Neural cell (in vitro differentiated cells): ENCODE measurements around the gene APBB2. TPM values are rescaled to one million over a fixed set of nuclear protein-coding genes. Genes with fewer than 3 reads are reported as not detected.

Experiments used
- H2AFZ ChIP-seq: fragments of 200-600, 300-800 bp; sonication (generic), shearing (Covaris generic); 2 replicates; pipeline ENCODE4 v1.6.0; 2014; ENCODE audit warnings: low read depth, mild to moderate bottlenecking, antibody characterized with exemption, low read length, moderate library complexity
- H3F3A ChIP-seq: fragments of 200-600 bp; shearing (Covaris generic); 2 replicates; pipeline ENCODE4 v1.6.1; 2016; ENCODE audit warnings: mild to moderate bottlenecking, moderate library complexity, mixed read lengths, antibody characterized with exemption, low read length; ENCODE audit not compliant: insufficient read depth, poor library complexity, severe bottlenecking
- H3K27ac ChIP-seq: fragments of 200-600, 300-800 bp; sonication (generic), shearing (Covaris generic); 2 replicates; pipeline ENCODE4 v1.5.1; 2014; ENCODE audit warnings: mild to moderate bottlenecking, low read length, moderate library complexity
- H3K27me3 ChIP-seq: fragments of 300-800, 200-600 bp; sonication (generic), shearing (Covaris generic); 2 replicates; pipeline ENCODE4 v1.6.0; 2014; ENCODE audit warnings: mild to moderate bottlenecking, low read depth, low read length, moderate library complexity; ENCODE audit not compliant: insufficient read depth
- H3K36me3 ChIP-seq: fragments of 300-800, 200-600 bp; sonication (generic), shearing (Covaris generic); 2 replicates; pipeline ENCODE4 v1.5.1; 2014; ENCODE audit warnings: mild to moderate bottlenecking, antibody characterized with exemption, low read length, moderate library complexity; ENCODE audit not compliant: insufficient read depth
- H3K4me2 ChIP-seq: fragments of 300-800, 200-600 bp; sonication (generic), shearing (Covaris generic); 2 replicates; pipeline ENCODE4 v1.6.0; 2014; ENCODE audit warnings: mild to moderate bottlenecking, low read length
- H3K4me3 ChIP-seq: fragments of 300-800, 200-600 bp; sonication (generic), shearing (Covaris generic); 2 replicates; pipeline ENCODE4 v1.5.1; 2014; ENCODE audit warnings: mild to moderate bottlenecking, low read length, moderate library complexity
- H3K79me2 ChIP-seq: fragments of 200-600 bp; shearing (Covaris generic); replicated peaks from 2 replicates; pipeline ENCODE4 v1.6.0; 2014; ENCODE audit warnings: mild to moderate bottlenecking, low read length, moderate library complexity; ENCODE audit not compliant: insufficient read depth
- H3K9ac ChIP-seq: fragments of 300-800, 200-600 bp; sonication (generic), shearing (Covaris generic); 2 replicates; pipeline ENCODE4 v1.6.1; 2016; ENCODE audit warnings: mild to moderate bottlenecking, low read length, mixed read lengths
- H3K9me2 ChIP-seq: fragments of 200-600 bp; shearing (Covaris generic); 2 replicates; pipeline ENCODE4 v1.6.1; 2016; ENCODE audit warnings: mild to moderate bottlenecking, low read length, mixed read lengths; ENCODE audit not compliant: insufficient read depth
- H3K9me3 ChIP-seq: fragments of 200-600, 300-800 bp; sonication (generic), shearing (Covaris generic); 2 replicates; pipeline ENCODE4 v1.6.1; 2016; ENCODE audit warnings: mild to moderate bottlenecking, mixed run types, low read length, moderate library complexity, mixed read lengths
- H4K20me1 ChIP-seq: fragments of 200-600 bp; shearing (Covaris generic); 2 replicates; pipeline ENCODE4 v1.6.1; 2016; ENCODE audit warnings: mild to moderate bottlenecking, mixed run types; ENCODE audit not compliant: insufficient read depth
- EP300 ChIP-seq: fragments of 450-650 bp; conservative IDR thresholded peaks from 2 replicates; pipeline ENCODE4 v1.6.1; 2014; ENCODE audit warnings: antibody characterized with exemption, mild to moderate bottlenecking, moderate library complexity; ENCODE audit not compliant: poor library complexity, severe bottlenecking
- EZH2 ChIP-seq: fragments of 200-600, 300-800 bp; shearing (Covaris generic), sonication (generic); IDR thresholded peaks from 2 replicates; pipeline ENCODE4 v1.6.1; 2014; ENCODE audit warnings: antibody characterized with exemption, low read length, borderline replicate concordance, mild to moderate bottlenecking; ENCODE audit not compliant: insufficient read depth, poor library complexity, severe bottlenecking
- MXI1 ChIP-seq: fragments of 450-650 bp; conservative IDR thresholded peaks from 2 replicates; pipeline ENCODE4 v1.6.1; 2014; ENCODE audit warnings: antibody characterized with exemption, mild to moderate bottlenecking; ENCODE audit not compliant: poor library complexity, severe bottlenecking
- POLR2AphosphoS5 ChIP-seq: IDR thresholded peaks from 2 replicates; pipeline ENCODE4 v1.6.1; 2012
- RAD21 ChIP-seq: fragments of 450-650 bp; conservative IDR thresholded peaks from 2 replicates; pipeline ENCODE4 v1.6.1; 2014; ENCODE audit warnings: antibody characterized with exemption, mild to moderate bottlenecking, moderate library complexity
- SMC3 ChIP-seq: fragments of 450-650 bp; conservative IDR thresholded peaks from 2 replicates; pipeline ENCODE4 v1.6.1; 2014; ENCODE audit warnings: antibody characterized with exemption, mild to moderate bottlenecking, moderate library complexity; ENCODE audit not compliant: poor library complexity
- TAF1 ChIP-seq: IDR thresholded peaks from 2 replicates; pipeline ENCODE4 v1.6.1; 2012; ENCODE audit warnings: low read depth
- polyA plus RNA-seq: library from polyadenylated mRNA; depleted of rRNA; stranded (reverse); fragments of >200 nt; gene quantifications from 2 replicates; pipeline ENCODE4 v1.2.3, GENCODE V29; 2014
- TF ChIP-seq, protein P1 (sequence below): fragments of 450-650 bp; IDR thresholded peaks from 2 replicates; pipeline ENCODE4 v1.5.1; 2014; ENCODE audit warnings: antibody characterized with exemption, mild to moderate bottlenecking, moderate library complexity; ENCODE audit not compliant: poor library complexity, severe bottlenecking
- TF ChIP-seq, protein P2 (sequence below): IDR thresholded peaks from 2 replicates; pipeline ENCODE4 v1.6.1; 2012; ENCODE audit warnings: borderline replicate concordance

Gene APBB2
- polyA plus RNA-seq, 1 donor from 2014 or later = 41.9 TPM

DNA sequence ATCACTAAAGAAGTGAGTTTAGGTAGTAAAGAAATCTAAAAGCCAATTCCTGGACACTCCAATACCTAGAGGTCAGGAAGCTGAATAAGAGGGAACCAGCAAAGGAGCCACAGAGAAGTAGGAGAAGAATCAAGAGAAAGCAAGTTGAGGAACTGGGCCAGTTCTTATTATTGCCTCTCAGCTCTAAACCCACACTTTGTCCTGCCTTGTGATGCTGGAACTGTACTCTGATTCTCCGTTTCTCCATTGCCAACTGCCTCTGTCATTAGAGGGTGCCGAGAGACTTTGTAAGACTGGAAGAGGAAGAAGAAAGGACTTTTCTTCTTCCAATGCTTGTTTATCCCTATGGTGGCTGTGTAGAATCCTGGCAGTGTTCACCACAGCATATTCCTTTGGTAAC is 426.0 kb downstream of the APBB2 start:
- Histone ChIP-seq H4K20me1 (no peaks in the 10 kb centered on the region), H2AFZ (no peak overlapping the region), H3K4me2 (no peak overlapping the region), H3K4me3 (no peak overlapping the region), H3K27ac (no peak overlapping the region), H3K9me2 (no peaks in the 10 kb centered on the region), H3K79me2 (no peaks in the 10 kb centered on the region), H3K9me3 (no peaks in the 10 kb centered on the region), H3K27me3 (no peaks in the 10 kb centered on the region), H3F3A (no peaks in the 10 kb centered on the region), H3K36me3 (no peaks in the 10 kb centered on the region), H3K9ac (no peak overlapping the region)
- TF ChIP-seq, protein P1, sequence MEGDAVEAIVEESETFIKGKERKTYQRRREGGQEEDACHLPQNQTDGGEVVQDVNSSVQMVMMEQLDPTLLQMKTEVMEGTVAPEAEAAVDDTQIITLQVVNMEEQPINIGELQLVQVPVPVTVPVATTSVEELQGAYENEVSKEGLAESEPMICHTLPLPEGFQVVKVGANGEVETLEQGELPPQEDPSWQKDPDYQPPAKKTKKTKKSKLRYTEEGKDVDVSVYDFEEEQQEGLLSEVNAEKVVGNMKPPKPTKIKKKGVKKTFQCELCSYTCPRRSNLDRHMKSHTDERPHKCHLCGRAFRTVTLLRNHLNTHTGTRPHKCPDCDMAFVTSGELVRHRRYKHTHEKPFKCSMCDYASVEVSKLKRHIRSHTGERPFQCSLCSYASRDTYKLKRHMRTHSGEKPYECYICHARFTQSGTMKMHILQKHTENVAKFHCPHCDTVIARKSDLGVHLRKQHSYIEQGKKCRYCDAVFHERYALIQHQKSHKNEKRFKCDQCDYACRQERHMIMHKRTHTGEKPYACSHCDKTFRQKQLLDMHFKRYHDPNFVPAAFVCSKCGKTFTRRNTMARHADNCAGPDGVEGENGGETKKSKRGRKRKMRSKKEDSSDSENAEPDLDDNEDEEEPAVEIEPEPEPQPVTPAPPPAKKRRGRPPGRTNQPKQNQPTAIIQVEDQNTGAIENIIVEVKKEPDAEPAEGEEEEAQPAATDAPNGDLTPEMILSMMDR = no peak
- TF ChIP-seq, protein P2, sequence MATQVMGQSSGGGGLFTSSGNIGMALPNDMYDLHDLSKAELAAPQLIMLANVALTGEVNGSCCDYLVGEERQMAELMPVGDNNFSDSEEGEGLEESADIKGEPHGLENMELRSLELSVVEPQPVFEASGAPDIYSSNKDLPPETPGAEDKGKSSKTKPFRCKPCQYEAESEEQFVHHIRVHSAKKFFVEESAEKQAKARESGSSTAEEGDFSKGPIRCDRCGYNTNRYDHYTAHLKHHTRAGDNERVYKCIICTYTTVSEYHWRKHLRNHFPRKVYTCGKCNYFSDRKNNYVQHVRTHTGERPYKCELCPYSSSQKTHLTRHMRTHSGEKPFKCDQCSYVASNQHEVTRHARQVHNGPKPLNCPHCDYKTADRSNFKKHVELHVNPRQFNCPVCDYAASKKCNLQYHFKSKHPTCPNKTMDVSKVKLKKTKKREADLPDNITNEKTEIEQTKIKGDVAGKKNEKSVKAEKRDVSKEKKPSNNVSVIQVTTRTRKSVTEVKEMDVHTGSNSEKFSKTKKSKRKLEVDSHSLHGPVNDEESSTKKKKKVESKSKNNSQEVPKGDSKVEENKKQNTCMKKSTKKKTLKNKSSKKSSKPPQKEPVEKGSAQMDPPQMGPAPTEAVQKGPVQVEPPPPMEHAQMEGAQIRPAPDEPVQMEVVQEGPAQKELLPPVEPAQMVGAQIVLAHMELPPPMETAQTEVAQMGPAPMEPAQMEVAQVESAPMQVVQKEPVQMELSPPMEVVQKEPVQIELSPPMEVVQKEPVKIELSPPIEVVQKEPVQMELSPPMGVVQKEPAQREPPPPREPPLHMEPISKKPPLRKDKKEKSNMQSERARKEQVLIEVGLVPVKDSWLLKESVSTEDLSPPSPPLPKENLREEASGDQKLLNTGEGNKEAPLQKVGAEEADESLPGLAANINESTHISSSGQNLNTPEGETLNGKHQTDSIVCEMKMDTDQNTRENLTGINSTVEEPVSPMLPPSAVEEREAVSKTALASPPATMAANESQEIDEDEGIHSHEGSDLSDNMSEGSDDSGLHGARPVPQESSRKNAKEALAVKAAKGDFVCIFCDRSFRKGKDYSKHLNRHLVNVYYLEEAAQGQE = no peak
- TF ChIP-seq EZH2 (no peak), EP300 (no peak), POLR2AphosphoS5 (no peak), RAD21 (no peak), SMC3 (no peak), MXI1 (no peak)

DNA sequence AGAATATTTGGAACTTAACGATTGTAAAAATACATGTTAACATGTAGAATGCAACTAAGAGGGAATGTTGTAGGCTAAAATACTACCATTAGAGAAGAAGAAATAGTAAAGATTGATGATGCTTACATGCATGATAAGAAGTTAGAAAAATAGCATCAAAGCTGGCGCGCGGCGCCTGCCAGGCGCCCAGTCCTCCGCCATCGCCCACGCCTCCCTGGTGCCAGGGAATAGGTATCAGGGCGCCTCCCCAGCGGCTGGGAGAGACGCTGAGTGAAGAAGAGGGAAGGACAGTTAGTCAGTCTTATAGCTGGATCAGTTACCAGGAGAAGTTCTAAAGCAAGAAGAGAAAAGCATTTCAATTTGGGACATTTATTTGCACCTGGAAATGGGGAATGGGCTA is 428.6 kb downstream of the APBB2 start:
- no peak overlapping the region for H3K4me2 ChIP-seq
- no peak overlapping the region for H3K9ac ChIP-seq
- no peaks in the 10 kb centered on the region for H3K9me2 ChIP-seq
- H3K27me3 ChIP-seq = no peaks in the 10 kb centered on the region
- TF ChIP-seq MXI1 = no peak
- H3K9me3 ChIP-seq = no peaks in the 10 kb centered on the region
- no peak overlapping the region for H3K27ac ChIP-seq
- H3F3A ChIP-seq = no peaks in the 10 kb centered on the region
- no peaks in the 10 kb centered on the region for H4K20me1 ChIP-seq
- H3K79me2 ChIP-seq = no peaks in the 10 kb centered on the region
- H3K4me3 ChIP-seq = no peak overlapping the region
- H2AFZ ChIP-seq = no peak overlapping the region
- no peaks in the 10 kb centered on the region for H3K36me3 ChIP-seq

DNA sequence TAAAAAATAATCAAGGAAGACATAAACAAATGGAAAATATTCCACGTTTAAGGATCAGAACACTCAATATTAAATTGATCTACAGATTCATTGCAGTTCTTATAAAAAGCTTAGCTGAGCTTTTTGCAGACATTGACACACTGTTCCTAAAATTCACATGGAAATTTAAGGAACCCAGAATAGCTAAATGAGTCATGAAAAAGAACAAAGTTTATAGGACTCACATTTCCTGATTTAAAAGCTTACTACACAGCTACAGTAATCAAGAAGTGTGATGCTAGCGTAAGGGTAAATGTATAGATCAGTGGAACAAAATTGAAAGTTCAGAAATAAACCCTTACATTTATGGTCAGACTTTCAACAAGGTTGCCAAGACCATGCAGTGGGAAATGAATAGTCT is 431.5 kb downstream of the APBB2 start:
- H3K9me3 ChIP-seq = no peaks in the 10 kb centered on the region
- no peaks in the 10 kb centered on the region for H3K36me3 ChIP-seq
- H4K20me1 ChIP-seq = no peaks in the 10 kb centered on the region
- H2AFZ ChIP-seq = no peak overlapping the region
- TF ChIP-seq SMC3 (no peak), EZH2 (no peak), EP300 (no peak), MXI1 (no peak), POLR2AphosphoS5 (no peak), TAF1 (no peak), RAD21 (no peak)
- TF ChIP-seq, protein P1 = no peak
- TF ChIP-seq, protein P2 = no peak
- H3K9ac ChIP-seq = no peak overlapping the region
- H3K4me3 ChIP-seq = no peak overlapping the region
- H3F3A ChIP-seq = no peaks in the 10 kb centered on the region
- no peaks in the 10 kb centered on the region for H3K79me2 ChIP-seq
- no peaks in the 10 kb centered on the region for H3K9me2 ChIP-seq
- no peak overlapping the region for H3K27ac ChIP-seq
- no peak overlapping the region for H3K4me2 ChIP-seq
- no peaks in the 10 kb centered on the region for H3K27me3 ChIP-seq
